HG03159 (cell line): ENCODE data around the gene SLC27A4.
A peak's percentile ranks its signal among the peaks of the same experiment; 100 is the strongest.

Experiments
- ATAC-seq: cut with Tn5 transposase; IDR thresholded peaks from one replicate; pipeline ENCODE4 v1.9.1; 2021; ENCODE audit warnings: mild to moderate bottlenecking, moderate library complexity; ENCODE audit not compliant: unreplicated experiment

Gene SLC27A4

DNA sequence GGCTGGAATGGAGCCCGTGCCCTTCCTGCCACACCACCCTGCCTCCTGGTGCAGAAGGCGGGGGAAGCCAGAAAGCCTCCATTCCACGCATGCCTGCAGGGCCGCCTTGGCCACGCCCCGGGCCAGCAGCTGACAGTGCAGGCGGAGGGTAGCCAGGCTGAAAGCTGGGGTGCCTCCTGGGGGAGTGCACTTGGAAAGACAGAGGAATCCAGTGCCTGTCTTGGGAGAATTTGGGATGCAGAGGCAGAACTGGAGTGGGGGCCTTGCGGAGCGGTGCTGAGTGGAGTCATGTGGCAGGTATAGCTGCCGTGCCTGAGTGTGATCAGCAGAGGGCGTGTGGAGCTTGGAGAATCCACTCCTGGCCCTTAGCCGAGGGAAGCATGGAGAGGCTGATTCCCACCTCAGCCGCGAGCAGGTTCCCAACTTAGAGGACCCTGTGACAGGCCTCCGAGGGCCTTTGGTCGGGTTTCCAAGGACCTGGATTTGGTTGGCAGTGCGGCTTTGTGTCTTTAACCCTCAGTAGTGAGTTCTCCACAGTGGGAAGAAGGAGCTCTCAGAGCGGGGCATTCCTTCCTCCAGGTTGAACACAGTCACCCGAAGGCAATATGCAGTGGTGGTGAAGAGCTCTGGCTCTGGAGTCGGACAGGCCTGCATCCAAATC is 21.8 kb downstream of the SLC27A4 start:
- ATAC-seq = peak; percentile 64

DNA sequence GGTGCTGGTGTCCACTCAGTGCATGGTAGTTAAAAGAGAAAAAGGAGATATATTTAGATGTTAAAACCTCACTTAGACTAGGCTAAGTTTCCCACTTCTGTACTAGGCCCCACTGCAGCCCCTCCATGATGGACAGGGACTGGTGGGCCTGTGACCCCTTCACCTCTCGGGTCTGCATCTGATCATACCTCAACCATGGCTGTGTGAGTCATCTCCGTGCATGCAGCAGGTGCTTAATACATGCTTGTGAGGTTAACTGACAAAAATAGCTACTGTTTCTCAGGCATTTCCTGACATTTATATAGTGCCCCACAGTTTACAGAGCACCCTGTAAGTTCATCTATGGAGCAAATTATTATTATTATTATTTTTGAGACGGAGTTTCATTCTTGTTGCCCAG is 22.4 kb downstream of the SLC27A4 start:
- no peak for ATAC-seq

DNA sequence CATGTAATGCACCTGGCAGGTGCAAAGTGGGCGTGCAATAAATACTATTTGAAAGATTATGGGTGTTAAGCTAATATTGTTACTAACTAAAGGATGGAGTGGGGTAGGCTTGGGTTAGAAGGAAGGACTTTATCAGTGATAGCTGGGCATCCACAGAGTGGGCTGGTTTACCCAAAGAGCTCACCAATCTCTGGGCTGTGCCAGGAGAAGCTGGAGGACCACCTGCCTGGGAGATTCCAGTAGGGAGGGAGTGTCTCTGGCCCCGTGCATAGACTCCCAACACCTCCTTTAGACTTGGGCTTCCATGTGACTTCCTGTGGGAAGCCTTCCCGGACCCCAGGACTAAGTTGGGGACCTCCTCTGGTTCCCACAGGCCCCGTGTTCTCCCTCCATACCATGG is 25.2 kb downstream of the SLC27A4 start:
- no peak for ATAC-seq

DNA sequence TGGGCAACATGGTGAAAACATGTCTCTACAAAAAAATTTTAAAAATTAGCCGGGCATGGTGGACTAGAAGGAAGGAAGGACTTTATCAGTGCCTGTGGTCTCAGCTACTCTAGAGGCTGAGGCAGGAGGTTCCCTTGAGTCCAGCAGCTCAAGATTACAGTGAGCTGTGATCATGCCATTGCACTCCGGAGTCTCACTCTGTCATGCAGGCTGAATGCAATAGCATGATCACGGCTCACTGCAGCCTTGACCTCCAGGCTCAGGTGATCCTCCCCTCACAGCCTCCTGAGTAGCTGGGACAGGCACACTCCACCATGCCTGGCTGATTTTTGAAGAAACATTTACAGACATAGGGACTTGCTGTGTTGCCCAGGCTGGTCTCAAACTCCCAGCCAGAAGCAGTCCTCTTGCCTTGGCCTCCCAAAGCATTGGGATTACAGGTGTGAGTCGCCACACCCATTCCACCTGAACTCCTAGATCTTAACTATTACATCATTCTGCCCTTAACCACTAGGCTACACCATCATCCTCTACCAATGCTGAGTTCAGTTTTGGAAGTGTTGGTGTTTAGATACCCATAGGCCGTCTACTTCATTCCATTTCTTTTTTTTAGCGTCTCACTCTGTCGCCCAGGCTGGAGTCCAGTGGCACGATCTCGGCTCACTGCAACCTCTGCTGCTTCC is 28.8 kb downstream of the SLC27A4 start:
- no peak for ATAC-seq

DNA sequence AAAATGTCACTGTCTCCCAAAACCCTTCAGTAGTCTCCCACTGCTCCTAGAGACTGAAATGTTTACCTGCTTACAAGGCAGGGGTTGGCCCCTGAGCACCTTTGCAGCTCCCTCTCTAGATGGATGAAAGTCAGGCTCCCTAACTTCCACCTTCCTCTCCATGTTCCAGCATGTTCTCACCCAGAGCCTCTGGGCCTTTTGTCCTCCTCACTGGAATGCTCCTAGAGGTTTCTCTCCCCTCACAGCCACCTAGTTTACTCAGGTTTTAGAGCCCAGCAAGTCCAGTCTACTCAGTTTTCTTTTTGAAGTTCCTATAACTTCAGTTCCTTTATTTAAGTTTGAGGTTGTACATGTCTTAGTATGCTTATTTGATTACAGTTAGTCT is 30.0 kb downstream of the SLC27A4 start:
- ATAC-seq = no peak

DNA sequence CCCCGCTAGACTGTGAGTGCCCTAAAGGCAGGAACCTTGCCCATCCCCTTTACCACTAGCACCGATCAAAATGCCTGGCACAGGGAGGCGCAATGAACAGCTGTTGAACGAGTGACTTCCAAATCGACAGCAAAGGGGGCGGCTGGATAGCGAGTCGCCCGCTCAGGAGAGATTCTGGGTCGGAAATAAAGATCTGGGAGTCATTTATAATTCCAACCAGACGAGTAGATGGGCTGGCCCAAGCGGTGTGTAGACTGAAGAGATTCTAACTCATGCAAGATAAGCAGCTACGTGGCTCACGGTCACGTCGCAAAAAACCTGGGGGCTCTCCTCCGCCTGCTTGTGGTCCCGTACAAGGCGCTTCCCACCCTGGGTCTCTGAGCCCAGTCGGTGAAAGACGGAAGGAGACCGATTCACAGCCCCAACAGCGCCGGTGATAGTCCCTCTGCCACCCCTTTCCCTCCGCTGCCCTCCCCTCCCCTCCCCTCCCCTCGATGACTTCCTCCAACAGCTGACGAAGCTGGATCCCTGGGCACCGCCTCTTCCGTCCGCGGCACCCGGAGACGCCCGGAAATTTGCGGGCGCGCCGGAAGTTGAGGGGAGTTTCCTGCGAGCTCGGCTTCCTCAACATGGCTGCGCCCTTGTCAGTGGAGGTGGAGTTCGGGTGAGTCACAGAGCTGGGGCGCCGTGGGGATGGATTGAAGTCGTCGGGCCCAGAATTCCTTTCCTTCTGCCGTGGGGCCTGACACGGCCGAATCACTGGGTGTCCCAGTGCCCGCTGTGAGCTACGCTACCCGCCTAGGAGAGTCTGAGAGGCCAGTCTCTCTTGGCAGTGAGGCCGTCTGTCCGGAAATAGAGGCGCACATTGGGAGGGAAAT is 30.7 kb downstream of the SLC27A4 start, which contains the start of gene URM1:
Gene URM1, plus strand, starts transcription at position 623 of the 878 bp plus-strand sequence. Its CDS starts 7 bp downstream, at position 630.
- ATAC-seq = peak; percentile 89

DNA sequence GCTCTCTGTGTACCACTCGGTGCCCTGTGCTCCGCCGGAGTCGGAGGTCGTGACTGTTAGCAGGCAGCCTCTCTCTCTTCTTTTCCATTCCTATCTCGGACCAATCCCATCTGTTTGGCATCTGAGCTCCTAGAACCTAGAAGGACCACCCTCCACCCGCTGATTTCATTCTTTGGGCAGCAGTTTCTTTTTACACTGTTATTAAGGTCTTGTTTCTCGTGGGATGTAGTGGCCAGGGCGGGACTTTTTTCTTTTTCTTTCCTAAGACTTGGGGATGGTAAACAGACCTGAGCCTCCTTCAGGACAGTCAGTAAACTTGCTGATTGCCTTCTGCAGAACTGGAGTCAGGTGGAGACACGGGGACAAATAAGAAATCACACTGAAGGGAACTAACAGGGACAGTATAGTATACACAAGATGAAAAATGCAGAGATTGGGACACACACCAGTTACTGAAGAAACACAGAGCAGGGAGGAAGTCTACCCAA is 31.3 kb downstream of the SLC27A4 start:
- no peak for ATAC-seq

DNA sequence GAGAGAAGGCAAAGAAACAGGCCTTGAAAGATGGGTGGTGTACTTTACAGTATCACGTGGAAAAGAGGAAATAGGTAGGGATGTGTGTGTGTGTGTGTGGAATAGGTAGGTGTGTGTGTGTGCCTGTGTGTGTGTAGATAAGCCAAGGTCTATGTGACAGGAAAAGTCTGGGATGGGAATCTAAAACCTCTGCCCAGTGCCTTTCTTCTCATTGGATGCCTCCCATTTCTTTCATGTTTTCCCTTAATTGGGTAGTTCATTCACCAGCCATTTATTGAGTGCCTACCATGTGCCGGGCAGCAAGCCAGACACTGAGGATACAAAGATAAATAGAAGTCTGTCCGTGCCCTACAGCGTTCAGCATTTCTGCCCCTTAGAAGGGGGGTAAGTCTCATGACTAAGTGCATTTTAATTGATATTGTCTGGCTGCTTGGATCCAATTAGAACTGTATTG is 31.9 kb downstream of the SLC27A4 start:
- no peak for ATAC-seq

DNA sequence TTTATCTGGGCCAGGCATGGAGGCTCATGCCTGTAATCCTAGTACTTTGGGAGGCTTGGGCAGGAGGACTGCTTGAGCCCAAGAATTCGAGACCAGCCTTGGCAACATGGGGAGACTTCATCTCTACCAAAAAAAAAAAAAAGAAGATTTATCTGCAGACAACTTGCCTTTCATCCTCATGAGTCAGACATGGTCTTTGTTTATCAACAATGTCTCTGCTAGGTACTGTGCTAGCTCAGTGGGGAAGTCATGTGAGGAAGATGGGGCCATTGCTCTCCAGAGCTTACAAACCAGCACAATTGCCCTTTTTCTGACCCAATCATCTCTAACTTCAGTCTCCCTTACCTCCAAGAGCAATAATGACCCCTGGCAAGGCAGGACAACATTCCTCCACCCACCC is 32.5 kb downstream of the SLC27A4 start:
- ATAC-seq = no peak

DNA sequence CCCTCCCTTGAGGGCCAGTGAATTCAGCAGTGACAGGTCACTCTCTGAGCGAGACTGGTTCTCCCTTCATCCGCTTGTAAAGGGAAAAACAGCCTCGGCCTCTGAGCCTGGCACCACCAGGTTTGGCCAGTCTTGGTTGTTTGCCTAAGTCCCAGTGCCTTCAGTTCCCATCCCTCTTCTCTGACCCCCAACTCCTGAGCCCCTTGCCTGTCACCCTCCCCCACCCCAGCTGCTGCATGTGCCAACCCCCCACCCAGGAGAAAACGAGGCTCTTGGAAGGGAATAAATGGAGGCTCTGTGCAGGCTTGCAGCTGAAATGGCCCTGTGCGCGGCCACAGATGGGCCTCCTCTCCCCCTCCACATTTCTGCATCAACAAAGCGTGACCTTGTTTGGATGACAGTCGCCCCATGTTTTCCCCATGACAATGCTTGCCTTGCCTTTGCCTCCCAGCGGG is 33.9 kb downstream of the SLC27A4 start:
- no peak for ATAC-seq

DNA sequence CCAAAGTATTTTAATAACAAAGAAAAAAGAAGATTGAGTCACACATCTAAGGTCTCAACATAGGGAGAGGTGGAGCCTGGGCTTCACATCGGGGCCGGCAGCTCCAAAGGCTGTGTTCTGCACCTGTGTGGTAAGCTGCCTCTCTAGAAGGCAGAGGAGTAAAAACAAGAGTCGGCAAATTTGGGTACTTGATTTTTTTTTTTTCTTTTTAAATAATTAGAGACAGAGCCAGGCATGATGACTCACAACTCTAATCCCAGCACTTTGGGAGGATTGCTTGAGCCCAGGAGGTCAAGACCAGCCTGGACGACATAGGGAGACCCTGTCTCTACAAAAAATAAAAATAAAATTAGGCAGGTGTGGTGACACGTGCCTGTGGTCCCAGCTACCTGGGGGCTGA is 35.5 kb downstream of the SLC27A4 start:
- no peak for ATAC-seq

DNA sequence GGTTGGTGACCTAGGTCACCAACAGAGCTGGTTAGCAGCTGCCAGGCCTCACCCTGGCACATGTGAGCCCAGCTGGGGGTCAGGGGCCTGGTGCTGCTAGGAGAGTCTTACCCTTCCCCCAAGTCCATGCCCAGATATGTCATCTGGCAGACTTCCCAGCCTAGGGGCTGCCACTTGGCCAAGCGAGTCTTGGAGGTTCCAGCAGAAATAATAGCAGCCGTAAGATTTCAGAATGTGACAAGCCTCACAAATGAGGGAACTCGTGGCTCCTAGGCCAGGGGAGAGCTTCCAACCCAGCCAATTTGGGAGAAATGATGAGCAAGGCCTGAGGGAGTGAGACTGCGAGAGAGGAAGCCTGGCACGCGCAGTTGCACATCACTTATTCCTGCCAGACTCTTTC is 41.9 kb downstream of the SLC27A4 start:
- no peak for ATAC-seq

DNA sequence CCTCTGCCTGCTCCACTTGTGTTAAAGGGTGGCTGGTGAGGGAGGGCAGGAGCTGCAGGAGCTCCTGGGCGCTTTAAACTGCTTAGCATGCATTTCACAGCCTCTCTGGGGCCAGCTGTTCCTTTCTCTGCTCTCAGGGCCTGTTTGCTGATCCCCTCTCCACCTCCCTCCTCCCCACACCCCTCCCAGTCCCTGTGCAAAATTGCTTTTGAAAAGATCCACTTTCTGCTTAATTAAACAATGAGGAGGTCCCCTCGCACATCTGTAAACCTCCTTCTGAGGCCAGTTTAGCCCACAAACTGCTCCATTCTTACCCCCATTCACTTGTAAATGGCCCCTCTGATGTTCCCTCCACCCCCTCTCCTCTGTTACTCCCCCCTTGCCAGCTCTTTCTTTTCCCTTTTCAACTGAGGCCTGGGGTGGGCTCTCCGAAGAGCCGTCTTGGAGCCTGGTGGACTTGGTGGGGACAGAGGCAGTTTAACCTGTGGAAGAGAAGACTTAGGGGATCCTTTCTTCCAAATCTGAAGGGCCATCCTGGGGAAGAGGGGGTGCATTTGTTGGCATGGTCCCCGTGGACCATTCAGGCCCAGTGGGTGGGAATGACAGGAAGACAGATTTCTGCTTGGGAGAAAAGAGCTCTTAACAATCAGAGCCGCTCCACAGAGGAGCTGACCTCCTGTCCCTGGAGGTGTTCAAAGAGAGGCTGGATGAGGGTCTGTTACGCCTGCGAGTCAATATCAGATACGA is 42.9 kb downstream of the SLC27A4 start:
- no peak for ATAC-seq

DNA sequence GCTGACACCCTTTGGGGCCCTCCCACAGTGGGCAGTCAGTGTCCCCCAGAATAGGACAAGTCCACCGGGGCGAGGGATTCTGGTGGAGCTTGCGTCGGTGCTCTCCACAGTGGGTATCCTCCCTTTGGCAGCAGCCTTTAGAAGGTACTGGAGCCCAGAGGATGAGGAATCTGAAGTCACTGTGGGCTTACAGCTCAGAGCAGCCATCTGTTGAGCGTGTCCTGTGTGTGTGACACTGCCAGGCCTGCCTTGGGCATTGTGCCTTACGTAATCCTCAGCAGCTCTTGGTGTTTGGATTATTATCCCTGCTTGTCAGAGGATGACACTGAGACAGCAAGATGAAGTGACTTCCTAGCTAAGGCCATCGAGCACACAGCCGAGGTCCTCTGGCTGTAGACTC is 43.5 kb downstream of the SLC27A4 start:
- no peak for ATAC-seq

DNA sequence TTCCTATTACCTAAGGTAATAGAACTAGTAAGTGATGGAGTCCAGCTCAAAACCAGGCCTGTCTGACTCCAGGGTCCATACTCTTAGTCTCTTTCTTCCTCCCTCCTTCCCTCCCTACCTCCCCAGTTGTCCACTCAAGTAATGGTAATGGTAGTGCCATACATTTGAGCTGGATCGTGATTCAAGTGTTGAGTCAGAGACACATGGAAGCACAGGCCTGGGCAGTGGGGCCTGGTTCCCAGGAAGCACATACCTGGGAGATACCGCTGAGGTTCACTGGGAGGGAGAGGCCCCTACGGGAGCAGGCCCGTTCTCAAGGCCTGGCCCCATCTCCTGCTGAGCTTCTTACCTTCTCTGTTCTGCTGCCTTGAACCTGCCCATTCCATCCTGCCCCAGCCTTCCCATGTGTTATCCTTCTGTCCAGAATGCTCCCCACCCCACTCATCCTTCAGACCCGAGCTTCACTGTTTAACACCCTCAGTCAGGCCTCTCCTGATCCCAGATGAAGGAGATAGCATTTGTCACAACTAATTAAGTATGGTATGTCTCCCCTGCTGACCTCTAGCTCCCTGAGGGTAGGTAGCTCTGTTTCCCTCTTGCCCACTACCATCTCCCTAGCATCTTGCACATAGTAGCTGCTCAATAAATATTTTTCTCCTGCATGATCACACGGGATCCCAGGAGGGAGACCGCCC is 44.6 kb downstream of the SLC27A4 start:
- ATAC-seq = no peak

DNA sequence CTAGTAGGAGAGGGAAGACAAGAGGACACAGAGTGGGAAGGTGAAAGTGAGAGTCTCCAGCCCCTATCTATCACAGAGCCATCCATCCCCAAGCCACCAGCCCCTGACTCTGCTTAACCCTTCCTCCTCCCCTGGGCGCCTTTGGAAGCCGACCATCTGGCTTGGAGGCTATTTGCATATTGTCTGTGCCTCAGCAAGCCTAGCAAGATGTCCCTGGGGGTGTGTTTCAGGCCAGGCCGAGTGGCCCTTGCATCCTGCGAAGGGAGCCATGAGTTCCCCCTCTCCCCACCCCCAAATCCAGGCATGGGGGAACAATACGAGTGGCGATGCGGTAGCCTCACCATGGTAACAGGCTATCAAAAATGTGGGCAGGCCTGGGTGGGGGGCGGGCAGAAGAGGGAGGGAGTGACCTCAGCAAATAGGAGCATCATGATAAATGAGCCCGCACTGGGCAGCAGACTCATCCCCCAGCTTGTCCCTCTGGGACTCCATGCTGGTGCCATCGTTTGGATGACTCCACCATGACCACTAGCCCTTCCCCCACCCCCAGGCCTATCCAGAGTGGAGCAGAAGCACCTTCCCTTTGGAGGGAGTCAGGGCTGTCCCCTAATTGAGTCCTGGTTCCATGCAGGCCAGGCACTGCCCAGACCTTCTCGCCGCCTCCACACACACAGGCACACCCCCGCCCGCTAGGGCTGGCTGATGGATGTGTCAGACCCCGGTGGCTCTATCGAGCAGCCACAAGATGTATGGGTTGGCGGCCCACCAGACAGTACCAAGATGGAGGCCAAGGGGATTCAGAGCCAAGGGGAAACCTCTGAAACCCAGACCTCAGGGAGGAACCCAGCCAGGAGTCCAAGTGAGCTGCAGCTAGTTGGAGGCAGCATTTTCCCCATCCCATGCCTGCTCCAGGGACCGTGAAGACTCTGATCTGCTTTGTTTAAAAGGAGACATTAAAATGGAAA is 45.5 kb downstream of the SLC27A4 start:
- ATAC-seq = no peak

DNA sequence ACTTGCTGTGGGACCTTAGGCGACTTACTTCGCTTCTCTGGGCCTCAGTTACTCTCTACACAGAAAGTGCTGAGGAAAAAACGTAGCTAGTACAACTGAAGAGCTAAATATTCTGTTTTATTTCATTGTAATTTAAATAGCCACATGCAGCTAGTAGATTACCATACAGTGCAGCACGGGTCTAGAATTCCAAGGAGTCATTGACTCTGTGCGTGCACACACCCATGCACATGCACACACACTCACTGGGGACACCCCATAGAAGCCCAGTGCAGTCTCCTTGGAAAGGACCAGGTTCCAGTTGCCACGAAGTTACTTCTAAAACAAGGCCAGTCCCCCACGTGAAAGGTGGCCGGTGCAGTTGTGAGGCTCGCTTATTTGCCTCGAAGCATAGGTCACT is 47.8 kb downstream of the SLC27A4 start:
- no peak for ATAC-seq

DNA sequence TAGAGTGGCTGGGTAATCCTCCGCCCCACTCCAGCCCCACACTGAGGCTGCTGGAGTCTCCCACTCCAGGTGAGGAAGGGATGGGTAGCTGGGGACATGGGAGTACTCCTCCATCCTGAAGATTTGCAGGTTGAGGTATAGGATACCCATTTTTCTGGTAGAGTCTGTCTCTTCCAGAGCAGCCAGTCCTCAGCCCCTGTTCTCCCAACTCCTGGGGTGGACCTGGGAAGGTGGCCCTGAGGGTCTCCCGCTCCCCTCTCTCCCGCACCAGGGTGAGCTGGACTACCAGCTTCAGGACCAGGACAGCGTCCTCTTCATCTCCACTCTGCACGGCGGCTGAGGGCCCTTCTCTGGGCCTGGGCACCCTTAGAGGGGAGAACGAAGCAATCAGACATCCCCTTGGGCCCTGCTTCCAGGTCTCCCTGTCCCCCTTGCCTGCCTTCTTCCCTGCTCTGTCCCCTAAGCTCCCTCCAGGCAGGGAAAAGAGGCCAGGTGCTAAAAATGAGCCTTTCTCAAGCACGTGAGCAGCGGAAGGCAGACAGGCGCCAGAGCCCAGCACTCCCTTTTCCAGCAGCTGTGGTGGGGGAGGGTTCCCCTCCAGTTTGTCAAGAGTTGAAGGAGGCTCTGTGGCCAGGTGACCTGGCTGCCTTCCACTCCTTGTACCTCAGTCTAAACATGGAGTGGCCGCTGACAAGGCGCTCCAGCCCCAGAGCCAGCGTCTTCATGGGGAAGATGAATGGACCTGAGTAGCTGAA is 49.2 kb downstream of the SLC27A4 start:
- ATAC-seq = no peak
